Tongue (tissue), 2 donors: Measurements from ENCODE around the gene FREY1. TPM values are rescaled to one million over a fixed set of nuclear protein-coding genes. Genes with fewer than 3 reads are reported as not detected.

Experiments
- DNase-seq: peaks from one replicate; pipeline ENCODE4 v3.0.0-alpha.2; 2015
- total RNA-seq: library from RNA; depleted of rRNA; stranded (reverse); fragments of >200 nt; gene quantifications from one replicate; pipeline ENCODE4 v1.2.3, GENCODE V29; 2014

Gene FREY1, protein sequence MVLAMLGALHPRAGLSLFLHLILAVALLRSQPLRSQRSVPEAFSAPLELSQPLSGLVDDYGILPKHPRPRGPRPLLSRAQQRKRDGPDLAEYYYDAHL
- total RNA-seq: not detected

DNA sequence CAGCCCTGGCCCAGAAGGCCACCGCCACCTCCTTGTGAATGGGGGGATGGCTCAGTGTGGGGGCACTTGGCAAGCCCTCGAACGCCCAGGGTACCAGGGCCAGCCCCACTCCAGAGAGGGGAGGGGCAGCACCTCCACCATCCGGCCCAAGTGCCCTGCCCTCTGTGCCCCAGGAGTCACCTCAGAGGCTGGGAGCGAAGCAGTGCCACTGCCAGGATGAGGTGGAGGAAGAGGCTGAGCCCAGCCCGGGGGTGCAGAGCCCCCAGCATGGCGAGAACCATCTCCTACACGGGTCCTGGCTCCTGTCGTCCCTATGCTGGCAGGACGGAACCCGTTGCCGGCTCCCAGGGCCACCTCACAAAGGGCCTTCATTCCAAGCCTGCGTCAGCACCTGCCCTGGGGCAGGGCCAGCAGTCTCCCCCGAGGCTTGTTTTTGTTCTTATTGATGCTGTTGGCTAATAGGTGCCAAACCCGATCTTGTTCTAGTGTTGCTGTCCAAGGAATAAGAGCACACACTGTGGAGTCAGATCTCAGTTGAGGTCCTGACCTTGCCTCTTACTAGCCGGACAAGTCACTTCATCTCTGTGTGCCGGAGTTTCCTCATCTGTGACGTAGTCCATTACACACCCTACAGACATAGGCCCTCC, at the start of gene FREY1:
FREY1 (minus strand) TSS at position 307 of the 647 bp plus-strand sequence; CDS start at position 281, 26 bp downstream.
- no peak for DNase-seq

DNA sequence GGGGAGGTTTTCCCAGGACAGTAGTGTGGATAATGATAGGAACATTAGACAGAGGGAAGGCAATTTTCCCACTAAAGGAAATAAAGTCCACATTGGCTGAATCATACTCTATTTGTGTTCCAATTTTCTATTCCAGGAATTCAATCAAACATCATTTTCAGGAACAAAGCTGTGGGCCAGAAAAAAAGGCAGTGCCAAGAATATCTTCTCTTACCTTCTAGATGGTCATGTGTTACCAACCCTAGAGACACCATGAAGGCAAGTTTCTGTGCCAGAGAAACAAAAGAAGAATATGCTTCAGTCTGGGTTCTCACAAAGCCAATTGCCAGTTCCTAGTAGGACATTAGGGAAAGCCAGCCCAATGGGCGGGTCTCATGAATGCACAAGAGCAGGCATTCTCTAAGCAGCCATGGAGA, 42.9 kb upstream of the FREY1 start:
- DNase-seq: no peak

- no peak for DNase-seq
Observed at GRCh38 chr11:45948356-45948755, 41.3 kb upstream of the FREY1 start.

- no peak for DNase-seq
Observed at GRCh38 chr11:45947885-45948284, 40.8 kb upstream of the FREY1 start.

DNA sequence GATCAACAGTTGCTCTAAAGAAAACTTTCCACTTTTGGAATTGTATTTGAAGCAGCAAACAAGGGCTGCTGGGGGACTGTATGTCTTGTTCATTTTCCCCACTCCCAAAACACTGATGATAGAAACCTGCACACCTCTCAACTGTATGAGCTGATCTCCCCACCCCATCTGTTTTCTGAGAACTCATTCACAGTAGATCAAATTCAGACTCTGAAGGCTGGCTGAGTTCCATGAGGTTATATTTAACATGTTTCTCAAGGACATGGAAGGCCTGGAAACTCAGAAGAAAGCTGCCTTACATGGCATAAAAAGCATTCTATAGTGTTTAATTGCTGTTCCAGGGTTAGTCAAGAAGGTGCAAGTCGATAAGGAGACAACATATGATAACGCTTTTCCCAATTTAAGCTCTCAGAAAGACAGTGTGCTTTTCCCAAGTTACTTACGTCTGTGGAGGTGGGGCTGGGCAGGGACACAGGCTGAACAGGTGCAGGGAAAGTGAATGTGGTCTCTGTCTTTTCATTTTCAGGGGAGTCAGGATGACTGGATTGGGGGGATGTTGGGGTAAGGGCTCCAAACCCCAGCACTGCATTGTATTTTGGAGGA, 38.4 kb upstream of the FREY1 start:
- DNase-seq: peak; percentile 83

DNA sequence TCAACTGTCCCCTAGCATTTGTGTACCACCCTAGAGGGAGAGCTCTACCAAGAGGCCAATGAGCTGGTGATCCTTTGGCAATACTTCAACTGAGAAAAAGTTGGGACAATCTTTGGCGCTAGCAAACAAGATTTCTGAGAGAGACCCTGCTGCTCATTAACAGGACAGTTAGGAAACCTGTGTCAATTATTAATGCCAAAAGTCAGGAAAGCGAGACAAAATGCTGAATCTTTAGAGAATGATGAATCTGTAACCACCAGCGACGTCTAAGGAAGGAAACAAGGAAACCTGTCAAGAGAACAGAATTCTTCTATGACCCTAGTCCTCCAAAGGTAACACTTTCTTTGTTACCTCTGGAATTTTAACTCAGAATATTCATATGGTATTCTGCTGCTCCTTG, 35.3 kb upstream of the FREY1 start:
- DNase-seq: no peak

- DNase-seq: no peak
Observed at GRCh38 chr11:45941285-45941684, 34.2 kb upstream of the FREY1 start.

- no peak for DNase-seq
Observed at GRCh38 chr11:45939836-45940235, 32.8 kb upstream of the FREY1 start.

GRCh38 chr11:45937916-45938315, 30.8 kb upstream of the FREY1 start:
- DNase-seq: no peak

DNA sequence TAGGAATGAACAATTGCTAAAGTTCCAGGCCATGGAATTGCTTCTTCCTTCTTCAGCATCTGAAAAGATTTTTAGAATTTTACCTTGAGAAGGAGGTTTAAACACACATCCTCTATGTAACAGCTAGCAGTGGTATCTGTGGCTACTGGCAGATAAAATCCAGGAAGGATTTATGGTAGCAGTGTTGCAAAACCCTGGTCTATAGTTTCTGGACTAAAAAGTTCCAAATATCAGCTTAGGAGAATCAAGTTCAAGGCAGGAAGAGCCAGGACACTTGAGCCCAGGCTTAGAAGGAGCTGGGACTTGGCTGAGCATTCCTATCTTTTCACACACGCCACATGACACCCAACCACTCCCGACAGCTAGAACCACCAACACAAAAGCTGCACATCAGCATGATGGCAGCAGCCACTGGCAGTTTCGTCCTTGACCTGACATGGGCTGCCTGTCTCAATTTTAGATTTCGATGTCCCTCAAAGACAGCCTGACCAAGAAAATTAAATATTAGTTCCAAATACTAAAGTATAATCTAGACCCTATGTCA, 29.5 kb upstream of the FREY1 start:
- no peak for DNase-seq

GRCh38 chr11:45935349-45936064, 28.4 kb upstream of the FREY1 start:
- no peak for DNase-seq

DNA sequence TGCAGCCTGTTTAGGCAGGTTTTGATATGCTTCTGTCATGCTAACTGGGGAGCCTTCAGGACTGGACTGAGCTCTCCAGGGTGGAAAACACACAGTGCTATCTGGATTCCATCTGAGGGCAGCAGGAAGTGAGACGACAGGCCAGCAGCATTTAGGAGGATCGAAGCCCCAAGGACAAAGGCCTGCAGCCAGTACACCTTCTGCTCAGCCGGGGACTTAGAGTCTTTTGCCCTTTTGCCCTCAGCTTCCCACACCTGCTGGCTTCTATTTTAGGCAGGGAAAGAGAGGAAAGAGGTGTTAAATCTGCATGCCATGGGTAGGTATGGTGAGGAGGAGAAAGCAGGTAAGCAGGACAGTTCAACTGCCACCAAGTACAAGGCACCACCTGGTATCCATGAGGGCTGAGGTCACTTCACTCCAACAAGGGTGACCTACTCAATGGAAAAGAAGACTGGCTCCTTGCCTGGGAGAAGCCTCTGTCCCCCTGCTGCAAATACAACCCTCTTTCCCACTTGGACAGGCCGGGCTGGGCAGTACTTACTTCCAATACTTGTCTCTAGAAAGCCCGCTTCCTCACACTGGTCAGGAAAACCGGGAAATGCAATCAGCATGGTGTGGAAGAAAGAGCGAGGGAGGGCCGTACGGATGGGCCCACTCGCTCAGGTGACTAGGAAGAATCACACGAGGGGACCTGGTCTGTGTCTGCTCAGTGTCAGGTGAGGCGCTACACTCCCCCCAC, 27.7 kb upstream of the FREY1 start:
- DNase-seq: no peak

DNA sequence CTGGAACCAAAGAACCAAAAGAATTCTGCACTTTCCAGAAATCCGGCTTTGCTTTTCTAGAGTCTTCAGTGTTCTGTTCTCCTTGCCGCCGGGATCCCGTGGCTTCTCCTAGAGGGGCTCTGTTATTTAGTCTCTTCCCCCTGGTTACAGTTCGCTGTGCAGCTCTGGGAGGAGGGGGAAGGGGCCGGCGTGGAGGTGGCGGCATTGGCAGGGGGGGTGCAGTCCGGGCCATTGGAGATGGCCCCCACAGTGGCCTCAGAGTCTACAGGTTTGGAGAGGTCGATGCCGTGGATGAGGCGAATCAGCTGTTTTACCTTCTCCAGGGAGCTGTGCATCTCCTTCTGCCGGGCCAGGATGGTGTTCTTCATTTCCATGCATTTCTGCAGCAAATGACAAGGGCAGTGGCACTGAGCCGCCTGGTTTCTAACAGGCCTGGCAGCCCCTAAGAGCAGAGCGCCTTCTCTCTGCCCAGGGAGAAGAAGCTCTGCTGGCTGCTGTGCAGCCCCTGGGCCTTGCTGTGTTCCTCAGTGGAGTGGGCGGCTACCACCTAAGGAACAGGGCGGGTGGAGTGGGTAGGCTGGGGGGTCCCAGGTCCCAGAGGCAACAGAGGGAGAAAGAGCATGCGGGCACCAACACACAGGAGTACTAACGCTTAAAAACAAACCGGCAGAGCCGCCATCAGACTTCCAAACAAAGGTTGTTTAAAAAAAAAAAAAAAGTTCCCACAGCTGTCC, 26.9 kb upstream of the FREY1 start:
- DNase-seq: no peak

- no peak for DNase-seq
Observed at GRCh38 chr11:45933131-45933831, 26.2 kb upstream of the FREY1 start.

- no peak for DNase-seq
Observed at GRCh38 chr11:45932217-45932616, 25.1 kb upstream of the FREY1 start.

DNA sequence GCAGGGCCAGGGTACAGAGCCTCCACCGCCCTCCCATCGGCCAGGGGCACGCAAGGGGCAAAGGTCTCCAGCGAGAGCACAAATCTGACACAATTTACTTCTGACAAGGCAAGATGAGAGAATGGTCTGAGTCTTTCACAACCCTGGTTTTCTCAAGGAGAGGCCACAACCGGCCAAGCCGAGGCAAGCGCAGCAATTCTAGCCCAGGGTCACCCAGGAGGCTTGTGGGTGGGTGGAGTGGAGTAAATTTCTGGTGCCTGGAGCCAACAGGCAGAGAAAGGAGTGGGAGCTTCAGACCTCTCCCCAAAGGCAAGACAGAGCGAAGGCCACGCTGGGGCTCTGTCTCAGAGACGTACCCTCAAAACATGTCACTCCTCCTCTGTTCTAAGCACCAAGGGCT, 24.7 kb upstream of the FREY1 start:
- DNase-seq: no peak

DNA sequence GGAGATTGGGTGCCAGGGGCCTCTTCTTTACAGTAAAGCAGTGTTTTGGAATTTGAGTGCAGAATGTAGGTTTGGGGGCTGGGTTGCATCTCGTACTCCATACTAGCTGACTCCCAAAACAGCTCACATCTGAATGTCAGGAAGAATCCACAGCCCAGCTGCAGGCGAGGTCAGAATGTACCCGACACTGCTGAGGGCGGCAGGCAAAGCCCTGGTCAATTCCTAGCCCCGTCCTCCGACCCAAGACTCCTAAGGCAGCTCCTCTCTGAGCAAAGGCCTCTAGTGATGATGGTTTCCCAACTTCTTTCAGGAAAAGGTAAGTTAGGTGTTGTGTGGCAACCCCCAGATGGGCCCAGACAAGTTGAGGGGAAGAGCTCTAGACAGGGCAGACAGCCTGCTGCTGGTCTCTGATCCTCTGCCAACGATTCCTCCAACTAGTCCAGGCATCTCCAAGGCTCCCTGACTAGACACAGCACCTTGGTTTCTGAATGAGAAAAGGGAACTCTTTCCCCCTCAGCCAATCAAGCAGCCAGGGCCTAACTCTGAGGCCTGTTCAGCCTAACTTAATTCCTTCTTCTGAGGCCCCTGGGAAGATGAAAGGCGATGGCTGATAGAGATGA, 24.0 kb upstream of the FREY1 start:
- no peak for DNase-seq

- DNase-seq: no peak
Observed at GRCh38 chr11:45930031-45930794, 23.1 kb upstream of the FREY1 start.

DNA sequence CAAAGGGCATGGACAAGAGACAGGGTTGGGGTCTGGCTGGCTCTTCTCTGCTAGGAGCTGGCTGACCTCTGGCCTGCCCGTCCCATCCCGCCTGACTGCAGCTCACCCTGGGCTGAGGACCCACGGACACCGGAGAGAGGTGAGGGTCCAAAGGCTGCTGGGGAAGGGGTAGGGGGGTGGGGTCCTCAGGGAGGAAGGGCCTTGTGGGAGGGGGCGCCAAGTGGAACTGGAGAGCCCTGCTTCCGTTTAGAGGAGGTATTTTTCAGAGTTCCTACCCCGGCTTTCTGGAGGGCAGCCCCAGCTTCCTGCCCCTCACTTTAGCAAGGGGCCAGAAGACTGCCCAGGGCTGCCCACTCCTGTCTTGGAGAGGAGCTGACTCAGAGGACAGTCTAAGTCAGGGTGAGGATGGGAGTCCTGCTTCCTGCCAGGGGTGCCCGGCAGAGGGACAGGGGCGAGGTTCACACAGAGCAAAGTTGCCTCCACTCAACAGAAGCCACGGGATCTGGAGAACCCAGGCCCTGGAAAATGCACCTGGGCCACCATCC, 22.5 kb upstream of the FREY1 start:
- no peak for DNase-seq
